Right ventricle myocardium superior (tissue), 1 donor: ENCODE measurements around the gene AHCY. TPM values are rescaled to one million over a fixed set of nuclear protein-coding genes. Genes with fewer than 3 reads are reported as not detected.
"Not testable (repeated sequence)": the region's sequence is repeated elsewhere in the genome, so short reads cannot be mapped to it uniquely, and the experiment has no call there.

Source experiments
- ATAC-seq: fragments of 200-7000 bp; cut with Tn5 transposase; one replicate; pipeline ENCODE4 v1.9.1; 2020; ENCODE audit warnings: mild to moderate bottlenecking; ENCODE audit not compliant: poor library complexity
- DNase-seq: peaks from one replicate; pipeline ENCODE4 v3.0.0-alpha.2; 2020
- intact Hi-C: fragments of 100-400 bp; cut with DNase I; formaldehyde crosslinking; loops from one replicate; pipeline ENCODE4 v1.11.2; 2022
- total RNA-seq: library from RNA; stranded (reverse); fragmentation: NEBNext Ultra II Directional; extraction: Animal tissue kit (Norgen Biotek cat#: 25700); gene quantifications from one replicate; pipeline ENCODE4 v1.2.1, GENCODE V29; 2021
- donor health status: DM: no; HTN: yes; CAD: no; lungs with severe emphysema.

The AHCY gene
- total RNA-seq, 1 donor from 2014 or later, result 71.2 TPM

GRCh38 chr20:34328928-34329677 lies 25.9 kb upstream of the AHCY start:
- ATAC-seq (no peak), DNase-seq (no peak)
- intact Hi-C loops, result no loop called here

DNA sequence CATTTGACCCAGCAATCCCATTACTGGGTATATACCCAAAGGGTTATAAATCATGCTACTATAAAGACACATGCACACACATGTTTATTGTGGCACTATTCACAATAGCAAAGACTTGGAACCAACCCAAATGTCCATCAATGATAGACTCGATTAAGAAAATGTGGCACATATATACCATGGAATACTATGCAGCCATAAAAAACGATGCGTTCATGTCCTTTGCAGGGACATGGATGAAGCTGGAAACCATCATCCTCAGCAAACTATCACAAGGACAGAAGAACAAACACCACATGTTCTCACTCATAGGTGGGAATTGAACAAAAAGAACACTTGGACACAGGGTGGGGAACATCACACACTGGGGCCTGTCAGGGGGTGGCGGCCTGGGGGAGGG lies 25.1 kb upstream of the AHCY start:
- ATAC-seq, DNase-seq, intact Hi-C loops: not testable (repeated sequence)

GRCh38 chr20:34324541-34324940 lies 21.4 kb upstream of the AHCY start:
- DNase-seq, result no peak
- no peak for ATAC-seq
- intact Hi-C loops, result no loop called here

DNA sequence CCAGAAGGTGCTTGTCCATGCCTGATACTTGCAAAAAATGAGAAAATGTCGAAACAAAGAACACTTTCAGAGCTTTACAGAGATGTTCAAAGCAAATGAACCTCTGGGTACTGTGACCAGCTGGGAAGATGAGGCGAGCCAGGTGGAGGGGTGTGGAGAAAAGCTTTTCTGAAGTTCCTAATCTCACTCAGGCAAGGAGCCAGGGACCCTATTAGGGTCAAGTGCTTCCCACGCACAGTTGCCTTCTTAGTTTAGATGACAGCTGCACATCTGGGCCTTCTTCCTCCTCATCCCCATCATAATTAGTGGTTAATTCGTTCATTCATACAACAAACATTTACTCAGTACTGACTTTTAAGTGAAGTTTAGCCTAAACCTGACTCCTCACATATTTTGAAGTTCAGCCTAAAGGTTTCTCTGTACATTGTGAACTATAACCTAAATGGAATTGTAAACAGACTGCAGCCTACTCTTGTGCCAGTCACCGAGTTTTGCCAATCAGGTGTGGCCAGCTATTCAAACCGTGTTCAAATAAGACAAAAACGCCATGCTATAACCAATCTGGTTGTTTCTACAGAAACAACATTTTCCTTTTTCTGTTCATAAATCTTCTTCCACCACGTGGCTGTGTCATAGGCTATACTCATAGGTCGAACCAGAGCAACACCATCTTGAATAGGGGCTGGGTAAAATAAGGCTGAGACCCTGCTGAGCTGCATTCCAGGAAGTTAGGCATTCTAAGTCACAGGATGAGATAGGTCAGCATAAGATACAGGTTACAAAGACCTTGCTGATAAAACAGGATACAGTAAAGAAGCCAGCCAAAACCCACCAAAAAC lies 19.3 kb upstream of the AHCY start:
- ATAC-seq, result no peak
- intact Hi-C loops, result no loop called here

DNA sequence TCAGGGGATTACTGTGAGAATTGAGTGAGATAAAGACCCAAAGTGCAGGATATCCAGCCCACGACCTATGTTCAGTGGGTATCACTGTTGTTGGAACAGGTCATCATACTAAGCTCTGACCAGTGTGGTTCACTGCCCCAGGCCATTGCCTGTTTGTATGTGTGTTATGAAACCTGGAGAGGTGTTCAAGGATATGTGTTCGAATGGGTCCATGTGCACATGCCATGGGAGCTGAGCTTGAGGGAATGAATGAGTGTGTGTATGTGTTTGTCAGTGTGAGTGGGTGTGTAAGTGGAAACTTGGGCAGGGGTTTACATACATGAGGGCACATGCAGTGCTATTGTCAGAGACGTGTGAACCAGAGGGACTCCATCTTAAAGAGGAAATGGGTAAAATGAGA lies 17.7 kb upstream of the AHCY start:
- DNase-seq (no peak), ATAC-seq (no peak)
- intact Hi-C loops, result no loop called here

More for the DNA sequence above, 19.3 kb upstream of the AHCY start:
- DNase-seq, result no peak

GRCh38 chr20:34318609-34319443 lies 15.7 kb upstream of the AHCY start:
- DNase-seq, result no peak
- intact Hi-C loops, result loop anchor here (10.0 kb wide), 3 partner anchors 166 to 436 kb away; partner anchors contain the start of gene DYNLRB1
- ATAC-seq, result no peak

DNA sequence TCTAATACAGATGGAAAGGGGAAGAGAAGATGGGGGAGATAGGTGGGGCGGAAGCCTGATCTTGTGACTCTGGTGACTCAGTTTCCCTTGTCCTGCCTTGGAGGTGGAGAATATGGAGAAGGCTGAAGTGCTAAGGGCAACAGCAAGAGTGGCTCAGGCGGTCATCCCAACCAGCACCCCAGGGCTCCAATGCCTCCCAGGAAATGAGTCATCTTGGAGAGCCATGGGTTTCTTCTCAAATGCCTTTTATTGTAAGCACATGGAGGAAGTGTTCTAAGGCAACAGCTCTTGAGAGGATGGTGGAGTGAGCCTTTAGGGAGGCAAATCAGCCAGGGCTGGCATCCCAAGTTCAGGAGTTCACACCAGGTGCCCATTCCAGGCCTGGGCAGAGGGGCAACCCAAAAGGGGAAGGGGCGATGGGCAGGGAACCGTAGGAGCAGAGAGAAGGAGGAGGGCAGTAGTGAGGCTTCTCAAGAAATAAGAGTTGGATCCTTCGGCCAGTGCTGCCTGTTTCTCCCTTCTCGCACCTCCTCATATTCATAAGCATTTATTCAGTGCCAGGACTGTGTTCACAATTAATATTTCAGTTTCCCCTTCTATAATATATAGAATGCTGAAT lies 13.2 kb upstream of the AHCY start:
- ATAC-seq (no peak), DNase-seq (no peak)
- intact Hi-C loops, result loop anchor here (10.0 kb wide), 3 partner anchors 168 to 438 kb away; partner anchors contain the start of gene DYNLRB1

- no peak for DNase-seq
- no peak for ATAC-seq
- intact Hi-C loops, result loop anchor here (10.0 kb wide), 3 partner anchors 170 to 440 kb away; partner anchors contain the start of gene DYNLRB1
Measured at GRCh38 chr20:34315236-34315635, 12.1 kb upstream of the AHCY start.

DNA sequence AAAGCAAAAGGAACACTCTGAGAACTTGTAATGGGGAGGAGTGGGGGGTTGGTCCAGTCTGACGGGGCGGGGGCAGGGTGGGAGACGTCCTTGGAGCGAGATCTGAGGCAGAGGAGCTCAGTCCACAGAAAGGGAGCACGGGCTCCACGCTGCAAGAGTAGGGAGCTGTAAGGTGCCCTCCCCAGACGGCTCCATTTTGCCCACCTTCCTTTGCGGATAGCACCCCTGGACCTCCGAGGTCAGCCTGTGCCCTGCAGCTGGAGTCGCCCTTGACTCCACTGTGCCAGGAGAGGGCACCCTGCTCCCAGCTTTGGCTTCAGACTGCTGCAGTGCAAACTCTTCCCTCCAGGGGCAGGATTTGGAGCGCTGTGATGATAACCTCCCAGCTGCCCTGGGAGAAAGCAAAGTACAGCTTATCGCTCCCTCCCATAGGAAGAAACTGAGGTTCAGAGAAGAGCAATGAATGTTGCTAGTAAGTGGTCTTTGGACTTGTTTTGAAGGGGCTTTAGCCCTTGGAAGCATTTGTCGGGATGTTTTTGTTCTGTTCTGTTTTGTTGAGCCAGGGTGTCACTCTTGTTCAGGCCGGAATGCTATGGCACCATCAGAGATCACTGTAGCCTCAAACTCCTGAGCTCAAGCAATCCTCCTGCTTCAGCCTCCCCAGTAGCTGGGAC lies 9.5 kb upstream of the AHCY start:
- ATAC-seq (peak; percentile 99), DNase-seq (peak; percentile 90)
- intact Hi-C loops, result loop anchor here (10.0 kb wide), 3 partner anchors 172 to 442 kb away; partner anchors contain the start of gene DYNLRB1

- DNase-seq (no peak), ATAC-seq (peak; percentile 37)
- intact Hi-C loops, result loop anchor here (10.0 kb wide), 3 partner anchors 173 to 443 kb away; partner anchors contain the start of gene DYNLRB1
Measured at GRCh38 chr20:34312024-34312460, 8.9 kb upstream of the AHCY start.

DNA sequence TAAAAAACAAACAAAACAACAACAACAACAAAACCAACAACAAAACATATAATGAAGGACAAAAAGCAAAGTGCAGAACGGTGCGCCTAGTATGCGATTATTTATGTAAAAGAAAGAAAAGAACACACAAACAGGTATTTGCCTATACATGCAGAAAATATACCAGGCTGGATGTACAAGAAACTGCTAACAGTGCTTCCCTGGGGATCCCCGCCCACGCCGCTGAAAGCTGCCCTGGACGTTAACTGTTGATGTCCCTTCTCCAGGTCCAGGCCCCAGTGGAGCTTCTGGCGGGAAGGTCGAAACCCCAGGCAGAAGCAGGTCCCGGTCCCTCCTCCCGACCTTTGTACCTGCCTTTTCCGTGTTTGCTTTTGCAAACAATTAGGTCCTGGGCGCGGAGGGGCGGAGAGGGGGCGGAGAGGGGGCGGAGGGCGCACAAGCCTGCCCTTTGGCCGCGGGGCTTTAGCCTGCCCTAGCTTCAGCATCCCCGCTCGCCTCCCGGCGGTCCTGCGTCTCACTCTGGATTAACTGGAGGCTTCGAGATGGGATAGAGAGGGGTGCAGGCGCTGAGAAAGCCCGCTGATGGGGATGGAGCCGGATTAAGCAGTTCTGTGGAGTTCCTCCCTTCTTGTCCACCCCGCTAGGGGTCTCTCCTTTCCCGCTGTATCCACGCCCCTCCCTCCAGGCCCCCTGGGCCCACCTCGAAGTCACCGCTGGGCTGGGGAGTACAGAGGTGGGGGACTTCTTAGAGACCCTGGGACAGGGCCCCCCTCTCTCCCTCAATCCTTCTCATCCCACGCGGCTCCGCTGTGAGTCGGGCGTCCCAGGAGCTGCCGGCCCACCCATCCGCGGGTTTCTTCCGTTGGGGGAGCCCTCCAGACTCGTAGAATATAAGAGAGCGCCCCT lies 8.2 kb upstream of the AHCY start:
- ATAC-seq (peak; percentile 14), DNase-seq (no peak)
- intact Hi-C loops, result loop anchor here (10.0 kb wide), 3 partner anchors 173 to 443 kb away; partner anchors contain the start of gene DYNLRB1

GRCh38 chr20:34310481-34311117 lies 7.4 kb upstream of the AHCY start:
- ATAC-seq (no peak), DNase-seq (no peak)
- intact Hi-C loops, result loop anchor here (10.0 kb wide), 3 partner anchors 174 to 444 kb away; partner anchors contain the start of gene DYNLRB1

DNA sequence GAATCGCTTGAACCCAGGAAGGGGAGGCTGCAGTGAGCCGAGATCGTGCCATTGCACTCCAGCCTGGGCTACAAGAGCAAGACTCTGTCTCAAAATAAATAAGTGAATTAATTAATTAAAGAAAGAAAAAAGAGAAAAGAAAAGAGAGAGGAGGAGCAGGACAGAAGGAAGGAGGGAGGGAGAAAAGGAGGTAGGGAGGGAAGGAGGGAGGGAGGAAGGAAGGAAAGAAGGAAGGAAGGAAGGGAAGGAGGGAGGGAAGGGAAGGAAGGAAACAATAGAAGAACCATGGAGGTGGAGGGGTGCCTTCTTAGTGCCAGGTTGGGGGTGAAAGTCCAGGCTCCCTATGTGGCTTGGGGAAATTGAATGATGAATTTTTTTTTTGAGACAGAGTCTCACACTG lies 6.5 kb upstream of the AHCY start:
- DNase-seq (no peak), ATAC-seq (no peak)
- intact Hi-C loops, result loop anchor here (10.0 kb wide), 3 partner anchors 175 to 445 kb away; partner anchors contain the start of gene DYNLRB1

DNA sequence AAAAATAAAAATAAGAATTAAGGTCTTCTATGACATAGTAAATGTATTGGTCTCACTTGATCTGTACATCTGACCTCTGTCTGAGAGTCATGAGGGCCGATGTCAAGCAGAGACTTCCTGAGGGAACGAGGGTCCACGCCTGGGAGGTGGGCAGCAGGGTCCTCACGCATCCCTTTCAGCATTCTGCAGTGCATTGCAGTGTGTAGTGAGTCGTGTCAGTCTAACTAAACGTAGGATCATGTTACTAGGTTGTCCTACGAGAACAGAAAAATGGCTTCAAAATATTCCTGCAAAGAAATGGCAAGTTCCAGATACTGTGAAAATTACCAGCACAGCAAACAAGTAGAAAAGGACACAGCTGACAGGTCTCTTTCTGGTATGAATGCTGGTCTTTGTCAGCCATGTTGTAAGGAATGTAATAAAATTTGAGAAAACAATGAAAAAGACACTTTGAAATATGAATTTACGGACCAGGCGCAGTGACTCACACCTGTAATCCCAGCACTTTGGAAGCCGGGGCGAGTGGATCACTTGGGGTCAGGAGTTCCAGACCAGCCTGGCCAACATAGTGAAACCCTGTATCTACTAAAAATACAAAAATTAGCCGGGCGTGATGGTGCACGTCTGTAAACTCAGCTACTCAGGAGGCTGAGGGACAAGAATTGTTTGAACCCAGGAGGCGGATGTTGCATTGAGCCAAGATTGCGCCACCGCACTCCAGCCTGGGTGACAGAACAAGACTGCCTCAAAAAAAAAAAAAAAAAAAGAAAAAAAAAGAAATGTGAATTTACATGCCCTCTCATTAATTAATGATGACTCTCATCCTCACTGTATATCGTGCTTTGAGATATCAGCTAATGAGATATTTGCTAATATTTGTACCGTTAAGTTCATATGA lies 2.4 kb upstream of the AHCY start:
- DNase-seq, result peak; percentile 51
- no peak for ATAC-seq
- intact Hi-C loops, result no loop called here

- intact Hi-C loops, result no loop called here
- ATAC-seq (no peak), DNase-seq (no peak)
Measured at GRCh38 chr20:34302312-34302722, 838 bp downstream of the AHCY start.
